Gastroesophageal sphincter (tissue), 3 donors: ENCODE results near the gene SLC25A19.

Source experiments
- EP300 ChIP-seq: sonication (generic); formaldehyde crosslinking; IDR thresholded peaks from one replicate; pipeline ENCODE4 v1.6.1; 2017; ENCODE audit warnings: antibody characterized with exemption, mild to moderate bottlenecking
- POLR2A ChIP-seq, 2 donors: fragments of 450-650 bp; IDR thresholded peaks; one replicate each; pipeline ENCODE4 v1.6.1; 2017; ENCODE audit warnings: antibody characterized with exemption in 2 of 2, mild to moderate bottlenecking in 2 of 2, moderate library complexity in 1 of 2
- POLR2AphosphoS5 ChIP-seq: sonication (generic); formaldehyde crosslinking; IDR thresholded peaks from one replicate; pipeline ENCODE4 v1.6.1; 2017; ENCODE audit warnings: antibody characterized with exemption
- TF ChIP-seq, protein P1 (sequence below), 4 experiments: fragments of 200-600 bp in 2 of 4; fragments of 450-650 bp in 2 of 4; sonication (generic) in 1 of 4; IDR thresholded peaks; one replicate each; pipeline ENCODE4 v1.5.1; 2017 to 2019; ENCODE audit warnings: antibody characterized with exemption in 4 of 4, mild to moderate bottlenecking in 2 of 4, moderate library complexity in 2 of 4

- TF ChIP-seq POLR2A (IDR thresholded peaks at IDR 0.05): no peak
- TF ChIP-seq, protein P1, sequence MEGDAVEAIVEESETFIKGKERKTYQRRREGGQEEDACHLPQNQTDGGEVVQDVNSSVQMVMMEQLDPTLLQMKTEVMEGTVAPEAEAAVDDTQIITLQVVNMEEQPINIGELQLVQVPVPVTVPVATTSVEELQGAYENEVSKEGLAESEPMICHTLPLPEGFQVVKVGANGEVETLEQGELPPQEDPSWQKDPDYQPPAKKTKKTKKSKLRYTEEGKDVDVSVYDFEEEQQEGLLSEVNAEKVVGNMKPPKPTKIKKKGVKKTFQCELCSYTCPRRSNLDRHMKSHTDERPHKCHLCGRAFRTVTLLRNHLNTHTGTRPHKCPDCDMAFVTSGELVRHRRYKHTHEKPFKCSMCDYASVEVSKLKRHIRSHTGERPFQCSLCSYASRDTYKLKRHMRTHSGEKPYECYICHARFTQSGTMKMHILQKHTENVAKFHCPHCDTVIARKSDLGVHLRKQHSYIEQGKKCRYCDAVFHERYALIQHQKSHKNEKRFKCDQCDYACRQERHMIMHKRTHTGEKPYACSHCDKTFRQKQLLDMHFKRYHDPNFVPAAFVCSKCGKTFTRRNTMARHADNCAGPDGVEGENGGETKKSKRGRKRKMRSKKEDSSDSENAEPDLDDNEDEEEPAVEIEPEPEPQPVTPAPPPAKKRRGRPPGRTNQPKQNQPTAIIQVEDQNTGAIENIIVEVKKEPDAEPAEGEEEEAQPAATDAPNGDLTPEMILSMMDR (IDR thresholded peaks at IDR 0.05): no peak
- TF ChIP-seq POLR2AphosphoS5: no peak
- no peak for TF ChIP-seq EP300
These were observed 22.7 kb downstream of the SLC25A19 start for GRCh38 chr17:75266316-75267152.
